ENCODE results near the gene CD40. TPM values are rescaled to one million over a fixed set of nuclear protein-coding genes. Genes with fewer than 3 reads are reported as not detected.

CD40 gene
- total and polyA plus RNA-seq, 10 of the 15 experiments (the other 5 are each of a cell fraction or from before 2014, with no cell fraction given), result 40.8 to 193 (median 89.5) TPM

DNA sequence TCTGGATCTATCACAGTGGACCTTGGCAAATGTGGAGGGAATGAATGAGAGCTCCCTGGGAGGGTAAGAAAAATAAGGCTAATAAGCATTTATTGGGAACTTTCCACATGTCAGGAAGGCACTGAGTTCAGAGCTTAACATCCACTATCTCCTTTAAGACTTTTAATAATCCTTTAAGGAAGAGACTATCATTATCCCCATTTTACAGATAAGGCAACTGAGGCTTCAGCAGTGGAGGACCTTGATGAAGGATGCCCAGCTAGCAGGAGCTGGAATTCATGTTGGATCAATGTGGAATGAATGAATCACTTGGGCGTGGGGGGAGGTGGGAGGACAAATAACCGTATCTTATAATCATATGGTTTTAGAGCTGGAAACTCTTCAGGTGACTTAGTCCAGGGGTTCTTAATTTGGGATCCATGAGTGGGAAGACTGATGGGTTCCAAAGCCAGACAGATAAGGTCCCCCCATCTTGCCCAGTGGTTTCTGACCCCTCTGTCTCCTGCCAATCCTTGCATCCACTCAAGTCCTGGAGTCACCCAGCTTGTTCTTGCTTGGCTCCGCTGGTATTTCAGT, 54.9 kb downstream of the CD40 start (continued):
- TF ChIP-seq ZBED1 (IDR thresholded peaks at IDR 0.05; ENCODE audit: borderline replicate concordance), result no peak

DNA sequence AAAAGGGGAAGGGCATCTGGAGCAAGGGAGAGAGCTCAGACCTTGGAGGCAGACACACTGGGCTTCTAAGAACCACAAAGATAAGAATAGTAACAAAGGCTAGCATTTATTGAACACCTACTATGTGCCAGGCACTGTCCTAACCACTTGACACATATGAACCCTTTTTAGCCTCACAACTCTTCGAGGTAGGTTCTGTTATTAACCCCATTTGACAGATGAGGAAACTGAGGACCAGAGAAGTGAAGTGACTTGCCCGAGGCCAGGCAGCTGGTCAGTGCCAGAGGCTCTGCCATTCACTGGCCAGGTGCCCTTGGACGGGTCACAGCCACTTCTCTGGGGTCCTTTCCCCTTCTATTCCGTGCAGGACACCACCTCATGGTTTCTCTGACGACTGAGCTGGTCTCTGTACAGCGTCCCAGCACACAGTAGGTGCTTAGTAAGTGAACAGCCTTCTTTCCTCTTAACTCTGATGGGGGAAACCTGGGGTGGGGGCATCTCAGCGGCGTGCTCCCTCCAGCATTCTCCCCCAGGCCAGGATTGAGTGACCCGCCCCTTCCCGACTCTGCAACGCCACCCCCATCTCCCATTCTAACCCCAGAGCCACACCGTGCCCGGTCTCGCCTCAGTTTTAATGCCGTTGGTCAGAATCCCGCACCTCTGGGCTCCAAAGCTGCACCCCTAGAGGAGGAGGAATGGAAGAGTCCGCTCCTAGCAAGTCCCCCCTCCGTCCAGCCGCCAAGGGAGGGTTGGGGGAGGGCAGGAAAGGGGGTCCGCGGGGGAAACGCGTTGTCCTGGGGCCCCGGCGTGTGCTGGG, 55.7 kb downstream of the CD40 start:
- H4K20me1 ChIP-seq (ENCODE audit: control insufficient read depth, insufficient read depth), result no peaks in the 10 kb centered on the region; the same call in 1 of the 2 replicates
- H3K36me3 ChIP-seq (ENCODE audit: control insufficient read depth in 2 of 2, insufficient read depth in 2 of 2, low read length in 1 of 2), result no peaks in the 10 kb centered on the region; a peak in 1 of 4 replicates
- ATAC-seq, result no peak
- in situ Hi-C loops (cut with MboI), result no loop called here
- intact Hi-C loops (cut with micrococcal nuclease; ENCODE audit: unreplicated experiment), result loop anchor here (1.0 to 2.0 kb wide), 3 partner anchors 42 to 159 kb away; no protein-coding TSS in a partner anchor
- no peaks in the 10 kb centered on the region for H3K9me3 ChIP-seq (replicated peaks; ENCODE audit: control insufficient read depth, insufficient read depth, low read length)
- WGBS (ENCODE audit: insufficient coverage, insufficient replicate concordance, low lambda C conversion rate, missing lambda C conversion rate), result 25% methylated on average over 22 of the region's 25 CpGs
- H3K27ac ChIP-seq (ENCODE audit: control insufficient read depth, insufficient read depth), result no peak overlapping the region
- CTCF ChIA-PET, result interaction anchor here (0.6 to 2.2 kb wide), 11 partner anchors 12 to 150 kb away, joined by 3 to 9 read pairs (median 4); no protein-coding TSS in a partner anchor
- H3K79me2 ChIP-seq (ENCODE audit: control insufficient read depth, insufficient read depth, low read length), result no peaks in the 10 kb centered on the region
- BruUV-seq (replicated peaks), result no TSS peak
- H3K9ac ChIP-seq (ENCODE audit: control insufficient read depth, insufficient read depth, low read length), result no peak overlapping the region
- H3K4me1 ChIP-seq (ENCODE audit: control insufficient read depth, insufficient read depth, low read length), result no peaks in the 10 kb centered on the region
- POLR2A ChIA-PET, result no interaction called here
- no peak for DNase-seq (ENCODE audit: low read depth, low spot score)
- no peak overlapping the region for H2AFZ ChIP-seq (ENCODE audit: control insufficient read depth, low read depth, low read length)
- no peak overlapping the region for H3K4me2 ChIP-seq (ENCODE audit: control insufficient read depth, insufficient read depth)
- RAD21 ChIA-PET (ENCODE audit: unreplicated experiment), result interaction anchor here (0.8 to 1.7 kb wide), 3 partner anchors 12 to 151 kb away, joined by 3 to 5 read pairs (median 3); no protein-coding TSS in a partner anchor
- FAIRE-seq, result no peak
- TF ChIP-seq ZNF24 (IDR thresholded peaks at IDR 0.05) (no peak), SPI1 (IDR thresholded peaks at IDR 0.05; ENCODE audit: borderline replicate concordance, insufficient read depth, low read depth, low read length) (no peak), ZNF217 (IDR thresholded peaks at IDR 0.05) (no peak), ASH2L (IDR thresholded peaks at IDR 0.05; ENCODE audit: borderline replicate concordance, low read depth) (no peak), NR2F1 (conservative IDR thresholded peaks at IDR 0.05) (no peak), MEF2A (IDR thresholded peaks at IDR 0.05; ENCODE audit: insufficient read depth, low read depth, low read length) (no peak), ETV6 (conservative IDR thresholded peaks at IDR 0.05 in 1 of 2, IDR thresholded peaks at IDR 0.05 in 1 of 2; ENCODE audit: borderline replicate concordance in 1 of 2, low read depth in 1 of 2) (no peak), RCOR1 (conservative IDR thresholded peaks at IDR 0.05; ENCODE audit: low read depth, low read length) (no peak)
- TF ChIP-seq, protein P1, sequence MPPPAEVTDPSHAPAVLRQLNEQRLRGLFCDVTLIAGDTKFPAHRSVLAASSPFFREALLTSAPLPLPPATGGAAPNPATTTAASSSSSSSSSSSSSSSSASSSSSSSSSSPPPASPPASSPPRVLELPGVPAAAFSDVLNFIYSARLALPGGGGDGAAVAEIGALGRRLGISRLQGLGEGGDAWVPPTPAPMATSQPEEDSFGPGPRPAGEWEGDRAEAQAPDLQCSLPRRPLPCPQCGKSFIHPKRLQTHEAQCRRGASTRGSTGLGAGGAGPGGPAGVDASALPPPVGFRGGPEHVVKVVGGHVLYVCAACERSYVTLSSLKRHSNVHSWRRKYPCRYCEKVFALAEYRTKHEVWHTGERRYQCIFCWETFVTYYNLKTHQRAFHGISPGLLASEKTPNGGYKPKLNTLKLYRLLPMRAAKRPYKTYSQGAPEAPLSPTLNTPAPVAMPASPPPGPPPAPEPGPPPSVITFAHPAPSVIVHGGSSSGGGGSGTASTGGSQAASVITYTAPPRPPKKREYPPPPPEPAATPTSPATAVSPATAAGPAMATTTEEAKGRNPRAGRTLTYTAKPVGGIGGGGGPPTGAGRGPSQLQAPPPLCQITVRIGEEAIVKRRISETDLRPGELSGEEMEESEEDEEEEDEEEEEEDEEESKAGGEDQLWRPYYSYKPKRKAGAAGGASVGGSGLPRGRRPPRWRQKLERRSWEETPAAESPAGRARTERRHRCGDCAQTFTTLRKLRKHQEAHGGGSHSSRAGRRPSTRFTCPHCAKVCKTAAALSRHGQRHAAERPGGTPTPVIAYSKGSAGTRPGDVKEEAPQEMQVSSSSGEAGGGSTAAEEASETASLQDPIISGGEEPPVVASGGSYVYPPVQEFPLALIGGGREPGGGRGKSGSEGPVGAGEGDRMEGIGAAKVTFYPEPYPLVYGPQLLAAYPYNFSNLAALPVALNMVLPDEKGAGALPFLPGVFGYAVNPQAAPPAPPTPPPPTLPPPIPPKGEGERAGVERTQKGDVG (CRISPR knock-in tag; IDR thresholded peaks at IDR 0.05), result no peak
- no peak overlapping the region for H3K4me3 ChIP-seq
- peaks cover 5 to 14% of the 10 kb centered on the region in 2 experiments; a peak in 3 of 4 replicates for H3K27me3 ChIP-seq (replicated peaks in 1 of 2; ENCODE audit: control insufficient read depth in 2 of 2, insufficient read depth in 2 of 2, low read length in 1 of 2)
- SMC1A ChIA-PET (ENCODE audit: uncharacterized antibody, unreplicated experiment), result interaction anchor here (1.1 to 2.2 kb wide), 3 partner anchors 16 to 151 kb away, joined by 3 to 11 read pairs (median 6); no protein-coding TSS in a partner anchor

Data from GM12878 (cell line).